IMR-90 (cell line): ENCODE measurements around the gene MALT1. TPM values are rescaled to one million over a fixed set of nuclear protein-coding genes. Genes with fewer than 3 reads are reported as not detected.

ENCODE experiments used
- ATAC-seq: fragments of 200-7000 bp; cut with Tn5 transposase; 2 replicates; pipeline ENCODE4 v1.9.1; 2020; ENCODE audit warnings: low read depth, mild to moderate bottlenecking, moderate library complexity
- BruUV-seq: library from RNA; stranded (reverse); fragments of 400-500 nt; replicated peaks from 2 replicates; lab custom pipeline; 2021; lab: Mats Ljungman, UMichigan
- CTCF ChIA-PET: fragments of 300-600 bp; formaldehyde crosslinking; extraction: SDS; loops from one replicate; lab custom pipeline; 2021; ENCODE audit warnings: antibody characterized with exemption; lab: Yijun Ruan, JAX
- POLR2A ChIA-PET: fragments of 300-600 bp; sonication (Branson Sonifier 250); formaldehyde crosslinking; loops from one replicate; lab custom pipeline; 2022; ENCODE audit warnings: antibody characterized with exemption; ENCODE audit not compliant: unreplicated experiment; lab: Charles Lee
- DNase-seq: peaks from one replicate; pipeline ENCODE4 v3.0.0; 2013
- H2AFZ ChIP-seq: replicated peaks from 2 replicates; pipeline ENCODE3; 2013; ENCODE audit warnings: low read length, mild to moderate bottlenecking; ENCODE audit not compliant: poor library complexity
- H2AK5ac ChIP-seq: 2 replicates; pipeline ENCODE4 v1.6.1; 2013; ENCODE audit warnings: low read depth, low read length, inconsistent platforms
- H2AK9ac ChIP-seq: replicated peaks from 2 replicates; pipeline ENCODE3; 2013; ENCODE audit warnings: mild to moderate bottlenecking, low read depth, low read length, moderate library complexity; ENCODE audit not compliant: poor library complexity
- H2BK120ac ChIP-seq: 2 replicates; pipeline ENCODE4 v1.6.1; 2013; ENCODE audit warnings: low read depth, low read length, inconsistent platforms
- H2BK15ac ChIP-seq: 3 replicates; pipeline ENCODE4 v1.6.1; 2013; ENCODE audit warnings: low read depth, low read length, inconsistent platforms
- H2BK20ac ChIP-seq: 2 replicates; pipeline ENCODE4 v1.6.1; 2013; ENCODE audit warnings: low read depth, mild to moderate bottlenecking, inconsistent platforms, low read length, moderate library complexity
- H2BK5ac ChIP-seq: 2 replicates; pipeline ENCODE4 v1.6.1; 2013; ENCODE audit warnings: mild to moderate bottlenecking, low read depth, low read length, inconsistent platforms; ENCODE audit not compliant: poor library complexity, severe bottlenecking
- H3K14ac ChIP-seq: replicated peaks from 2 replicates; pipeline ENCODE4 v1.6.1; 2013; ENCODE audit warnings: low read depth, low read length, inconsistent platforms
- H3K18ac ChIP-seq: 2 replicates; pipeline ENCODE4 v1.6.1; 2013; ENCODE audit warnings: low read depth, low read length, control low read depth
- H3K23ac ChIP-seq: 2 replicates; pipeline ENCODE4 v1.6.1; 2013; ENCODE audit warnings: low read depth, low read length, inconsistent platforms
- H3K27ac ChIP-seq: 2 replicates; pipeline ENCODE4 v1.5.1; 2013; ENCODE audit warnings: mild to moderate bottlenecking, control low read depth, low read length; ENCODE audit not compliant: insufficient read depth
- H3K27me3 ChIP-seq: 2 replicates; pipeline ENCODE4 v1.6.1; 2013; ENCODE audit warnings: low read length; ENCODE audit not compliant: control insufficient read depth, insufficient read depth
- H3K36me3 ChIP-seq: 2 replicates; pipeline ENCODE4 v1.6.1; 2013; ENCODE audit warnings: low read length, mixed read lengths; ENCODE audit not compliant: control insufficient read depth, insufficient read depth
- H3K4ac ChIP-seq: 2 replicates; pipeline ENCODE4 v1.6.1; 2013; ENCODE audit warnings: low read depth, low read length, inconsistent platforms
- H3K4me1 ChIP-seq: 2 replicates; pipeline ENCODE4 v1.6.1; 2013; ENCODE audit warnings: low read length, mixed read lengths; ENCODE audit not compliant: control insufficient read depth, insufficient read depth
- H3K4me2 ChIP-seq: 2 replicates; pipeline ENCODE4 v1.6.1; 2013; ENCODE audit warnings: low read depth, mild to moderate bottlenecking, control low read depth, low read length, moderate library complexity
- H3K4me3 ChIP-seq: 2 replicates; pipeline ENCODE4 v1.5.1; 2013; ENCODE audit warnings: low read depth, mild to moderate bottlenecking, control low read depth, low read length, moderate library complexity; ENCODE audit not compliant: insufficient read depth
- H3K56ac ChIP-seq: 2 replicates; pipeline ENCODE4 v1.6.1; 2013; ENCODE audit warnings: low read length, inconsistent platforms; ENCODE audit not compliant: insufficient read depth; ENCODE audit errors: extremely low read depth
- H3K79me1 ChIP-seq, 2 experiments: 2 replicates each; pipeline ENCODE4 v1.6.1; 2013; ENCODE audit warnings: low read length in 2 of 2, inconsistent platforms in 1 of 2, low read depth in 1 of 2
- H3K9ac ChIP-seq: 2 replicates; pipeline ENCODE4 v1.6.1; 2013; ENCODE audit warnings: low read depth, low read length, control low read depth
- H3K9me1 ChIP-seq: 2 replicates; pipeline ENCODE4 v1.6.1; 2013; ENCODE audit warnings: low read length, inconsistent platforms; ENCODE audit not compliant: insufficient read depth
- H3K9me3 ChIP-seq: 2 replicates; pipeline ENCODE4 v1.6.1; 2013; ENCODE audit warnings: low read length; ENCODE audit not compliant: control insufficient read depth, insufficient read depth
- H4K20me1 ChIP-seq: 2 replicates; pipeline ENCODE4 v1.6.1; 2013; ENCODE audit warnings: low read length, inconsistent platforms; ENCODE audit not compliant: insufficient read depth
- H4K5ac ChIP-seq: 2 replicates; pipeline ENCODE4 v1.6.1; 2013; ENCODE audit warnings: mild to moderate bottlenecking, low read depth, low read length, control low read depth
- H4K8ac ChIP-seq, 2 experiments: 2 replicates each; pipeline ENCODE4 v1.6.1; 2013; ENCODE audit warnings: low read depth in 2 of 2, low read length in 2 of 2, control low read depth in 1 of 2, inconsistent platforms in 1 of 2
- H4K91ac ChIP-seq: 2 replicates; pipeline ENCODE4 v1.6.1; 2013; ENCODE audit warnings: low read depth, low read length, inconsistent platforms; ENCODE audit not compliant: insufficient read depth
- BHLHE40 ChIP-seq: fragments of 150-350 bp; IDR thresholded peaks from 2 replicates; pipeline ENCODE4 v1.6.1; 2016; ENCODE audit warnings: mild to moderate bottlenecking, low read depth, low read length
- CEBPB ChIP-seq: IDR thresholded peaks from 2 replicates; pipeline ENCODE4 v1.6.1; 2012; ENCODE audit warnings: low read depth, low read length, improper control_type of control experiment
- CHD1 ChIP-seq: IDR thresholded peaks from 2 replicates; pipeline ENCODE4 v1.6.1; 2012; ENCODE audit warnings: low read depth, low read length, improper control_type of control experiment
- ELK1 ChIP-seq: fragments of 150-350 bp; IDR thresholded peaks from 2 replicates; pipeline ENCODE4 v1.6.1; 2016; ENCODE audit warnings: low read depth, mild to moderate bottlenecking, low read length, moderate library complexity, borderline replicate concordance
- FOS ChIP-seq: fragments of 150-350 bp; IDR thresholded peaks from 2 replicates; pipeline ENCODE4 v1.6.1; 2016; ENCODE audit warnings: low read depth, low read length
- MAFK ChIP-seq: IDR thresholded peaks from 2 replicates; pipeline ENCODE4 v1.6.1; 2012; ENCODE audit warnings: low read depth, low read length, improper control_type of control experiment
- MXI1 ChIP-seq: IDR thresholded peaks from 2 replicates; pipeline ENCODE4 v1.6.1; 2012; ENCODE audit warnings: low read depth, mild to moderate bottlenecking, low read length, moderate library complexity, borderline replicate concordance
- NFE2L2 ChIP-seq: fragments of 150-350 bp; IDR thresholded peaks from 2 replicates; pipeline ENCODE4 v1.6.1; 2016; ENCODE audit warnings: low read depth, mild to moderate bottlenecking, low read length
- POLR2A ChIP-seq: IDR thresholded peaks from 2 replicates; pipeline ENCODE4 v1.6.1; 2012; ENCODE audit warnings: mild to moderate bottlenecking, low read depth, low read length
- RAD21 ChIP-seq: IDR thresholded peaks from 2 replicates; pipeline ENCODE4 v1.6.1; 2012; ENCODE audit warnings: low read length, improper control_type of control experiment
- RCOR1 ChIP-seq: IDR thresholded peaks from 2 replicates; pipeline ENCODE4 v1.6.1; 2012; ENCODE audit warnings: mild to moderate bottlenecking, low read length, improper control_type of control experiment; ENCODE audit not compliant: insufficient replicate concordance
- RFX5 ChIP-seq: IDR thresholded peaks from 2 replicates; pipeline ENCODE4 v1.8.0; 2012; ENCODE audit warnings: low read depth, mild to moderate bottlenecking, low read length, moderate library complexity
- SMC3 ChIP-seq: fragments of 150-350 bp; IDR thresholded peaks from 2 replicates; pipeline ENCODE4 v1.6.1; 2016; ENCODE audit warnings: low read depth, mild to moderate bottlenecking, antibody characterized with exemption, low read length, moderate library complexity
- WGBS, 2 experiments: methylation state at CpG; one replicate each; pipeline versions ENCODE4 v1.1.5 to v1.1.7; 2013; ENCODE audit warnings: missing lambda C conversion rate in 2 of 2; ENCODE audit not compliant: insufficient read length in 1 of 2; ENCODE audit errors: extremely low coverage in 2 of 2; 5-methylcytosine and 5-hydroxymethylcytosine counted together
- dilution Hi-C: fragments of 300-500 bp; cut with HindIII; formaldehyde crosslinking; loops from one replicate; pipeline ENCODE4 v1.14.3; 2018; ENCODE audit warnings: low sequenced_read_pairs; ENCODE audit not compliant: unreplicated experiment
- in situ Hi-C: fragments of 300-500 bp; cut with MboI; formaldehyde crosslinking; loops from 3 replicates; pipeline ENCODE4 v1.14.3; 2019; ENCODE audit warnings: low sequenced_read_pairs, inconsistent platforms, mixed read lengths
- intact Hi-C: fragments of 100-400 bp; cut with micrococcal nuclease; formaldehyde crosslinking; loops from 2 replicates; pipeline ENCODE4 v1.10.0; 2022
- polyA plus RNA-seq, 3 experiments: library from polyadenylated mRNA; depleted of rRNA; stranded (reverse); fragments of >200 nt; gene quantifications; 2 replicates each; pipeline ENCODE4 v1.2.3, GENCODE V29; 2012; ENCODE audit warnings: low replicate concordance in 1 of 3
- total RNA-seq: library from RNA; depleted of rRNA; stranded (reverse); fragments of >200 nt; gene quantifications from 2 replicates; pipeline ENCODE4 v1.2.3, GENCODE V29; 2012
- TF ChIP-seq, protein P1 (sequence below): fragments of 150-350 bp; IDR thresholded peaks from 2 replicates; pipeline ENCODE4 v1.6.1; 2017; ENCODE audit warnings: mild to moderate bottlenecking, antibody characterized with exemption, low read length, low read depth
- TF ChIP-seq, protein P2 (sequence below): conservative IDR thresholded peaks from 2 replicates; pipeline ENCODE4 v1.5.1; 2012; ENCODE audit warnings: mild to moderate bottlenecking, low read depth, low read length, improper control_type of control experiment

Gene MALT1
- total and polyA plus RNA-seq, 2 of the 4 experiments (the other 2 are of a cell fraction) = 8.3 to 25.3 TPM

DNA sequence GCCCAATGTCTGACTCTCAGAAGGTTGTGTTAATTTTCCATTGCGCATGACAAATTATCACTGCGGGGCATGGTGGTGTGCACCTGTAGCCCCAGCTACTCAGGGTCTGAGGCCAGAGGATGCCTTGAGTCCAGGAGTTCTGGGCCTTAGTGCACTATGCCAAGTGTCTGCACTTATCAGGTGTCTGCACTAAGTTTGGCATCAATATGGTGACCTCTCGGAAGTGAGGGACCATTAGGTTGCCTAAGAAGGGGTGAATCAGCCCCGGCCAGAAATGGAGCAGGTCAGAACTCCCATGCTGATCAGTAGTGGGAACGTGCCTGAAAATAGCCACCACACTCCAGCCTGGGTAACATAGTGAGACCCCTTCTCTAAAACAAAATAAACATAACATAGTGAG lies 131.7 kb downstream of the MALT1 start:
- no peaks in the 10 kb centered on the region for H3K9me1 ChIP-seq
- H3K23ac ChIP-seq = no peak overlapping the region
- peaks cover 2% of the 10 kb centered on the region; the same call in 1 of the 2 replicates for H3K9me3 ChIP-seq
- POLR2A ChIA-PET = no interaction called here
- H3K27me3 ChIP-seq = 0 out of 2 replicates have a peak, but pooled peaks cover 1% of the 10 kb centered on the region
- H2AFZ ChIP-seq = no peak overlapping the region
- no peak overlapping the region for H2BK5ac ChIP-seq
- H3K4me2 ChIP-seq = no peak overlapping the region
- H2AK5ac ChIP-seq = no peak overlapping the region
- no peak overlapping the region for H2BK120ac ChIP-seq
- 100% methylated on average over 1 of the region's 5 CpGs; no CpG with 5 or more reads in 1 of the 2 experiments for WGBS, 2 experiments
- H4K8ac ChIP-seq = no peak overlapping the region
- H4K20me1 ChIP-seq = no peaks in the 10 kb centered on the region
- no peak overlapping the region for H3K4ac ChIP-seq
- intact Hi-C loops = no loop called here
- no peak overlapping the region for H3K4me3 ChIP-seq
- no peaks in the 10 kb centered on the region for H3K36me3 ChIP-seq
- dilution Hi-C loops = no loop called here
- H2BK15ac ChIP-seq = no peak overlapping the region
- H3K14ac ChIP-seq = no peak overlapping the region
- TF ChIP-seq RFX5 (no peak), MAFK (no peak), POLR2A (no peak), ELK1 (no peak), RCOR1 (no peak), CHD1 (no peak), FOS (no peak), CEBPB (no peak), BHLHE40 (no peak), SMC3 (no peak), MXI1 (no peak), NFE2L2 (no peak), RAD21 (no peak)
- TF ChIP-seq, protein P1, sequence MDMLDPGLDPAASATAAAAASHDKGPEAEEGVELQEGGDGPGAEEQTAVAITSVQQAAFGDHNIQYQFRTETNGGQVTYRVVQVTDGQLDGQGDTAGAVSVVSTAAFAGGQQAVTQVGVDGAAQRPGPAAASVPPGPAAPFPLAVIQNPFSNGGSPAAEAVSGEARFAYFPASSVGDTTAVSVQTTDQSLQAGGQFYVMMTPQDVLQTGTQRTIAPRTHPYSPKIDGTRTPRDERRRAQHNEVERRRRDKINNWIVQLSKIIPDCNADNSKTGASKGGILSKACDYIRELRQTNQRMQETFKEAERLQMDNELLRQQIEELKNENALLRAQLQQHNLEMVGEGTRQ = no peak
- TF ChIP-seq, protein P2, sequence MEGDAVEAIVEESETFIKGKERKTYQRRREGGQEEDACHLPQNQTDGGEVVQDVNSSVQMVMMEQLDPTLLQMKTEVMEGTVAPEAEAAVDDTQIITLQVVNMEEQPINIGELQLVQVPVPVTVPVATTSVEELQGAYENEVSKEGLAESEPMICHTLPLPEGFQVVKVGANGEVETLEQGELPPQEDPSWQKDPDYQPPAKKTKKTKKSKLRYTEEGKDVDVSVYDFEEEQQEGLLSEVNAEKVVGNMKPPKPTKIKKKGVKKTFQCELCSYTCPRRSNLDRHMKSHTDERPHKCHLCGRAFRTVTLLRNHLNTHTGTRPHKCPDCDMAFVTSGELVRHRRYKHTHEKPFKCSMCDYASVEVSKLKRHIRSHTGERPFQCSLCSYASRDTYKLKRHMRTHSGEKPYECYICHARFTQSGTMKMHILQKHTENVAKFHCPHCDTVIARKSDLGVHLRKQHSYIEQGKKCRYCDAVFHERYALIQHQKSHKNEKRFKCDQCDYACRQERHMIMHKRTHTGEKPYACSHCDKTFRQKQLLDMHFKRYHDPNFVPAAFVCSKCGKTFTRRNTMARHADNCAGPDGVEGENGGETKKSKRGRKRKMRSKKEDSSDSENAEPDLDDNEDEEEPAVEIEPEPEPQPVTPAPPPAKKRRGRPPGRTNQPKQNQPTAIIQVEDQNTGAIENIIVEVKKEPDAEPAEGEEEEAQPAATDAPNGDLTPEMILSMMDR = no peak
- in situ Hi-C loops = no loop called here
- H3K4me1 ChIP-seq = no peaks in the 10 kb centered on the region; the same call in 1 of the 2 replicates
- ATAC-seq (no peak), DNase-seq (no peak)
- H3K18ac ChIP-seq = no peak overlapping the region
- H3K79me1 ChIP-seq = no peaks in the 10 kb centered on the region
- H2AK9ac ChIP-seq = no peak overlapping the region
- H4K5ac ChIP-seq = no peak overlapping the region
- no peak overlapping the region for H3K9ac ChIP-seq
- no peak overlapping the region for H4K91ac ChIP-seq
- H3K56ac ChIP-seq = no peak overlapping the region
- CTCF ChIA-PET = no interaction called here
- no peak overlapping the region for H2BK20ac ChIP-seq
- no TSS peak for BruUV-seq
- no peak overlapping the region for H3K27ac ChIP-seq
